ENCODE data around the gene ATP8B3.

ATP8B3 gene

GRCh38 chr19:1860821-1861598 lies 48.9 kb upstream of the ATP8B3 start:
- H3K9me3 ChIP-seq (ENCODE audit: insufficient read depth, low read length), result no peaks in the 10 kb centered on the region
- TF ChIP-seq EZH2phosphoT487 (conservative IDR thresholded peaks at IDR 0.05; ENCODE audit: low read length) (no peak), CTCF (IDR thresholded peaks at IDR 0.05; ENCODE audit: insufficient read depth, low read length, poor library complexity, severe bottlenecking) (no peak)
- H3K9me2 ChIP-seq (replicated peaks; ENCODE audit: insufficient read depth, low read length), result no peaks in the 10 kb centered on the region
- peak overlapping the region; percentile 95 for H3K4me3 ChIP-seq (ENCODE audit: insufficient read depth, low read length, poor library complexity, severe bottlenecking)
- no peak overlapping the region for H2AFZ ChIP-seq (ENCODE audit: low read depth, low read length, severe bottlenecking)
- H3K9ac ChIP-seq (ENCODE audit: low read length), result peak overlapping the region; percentile 75
- peak overlapping the region; percentile 66 for H3K4me2 ChIP-seq (ENCODE audit: low read depth, low read length, poor library complexity, severe bottlenecking)
- H3K79me2 ChIP-seq (ENCODE audit: insufficient read depth, low read length), result peaks cover 51% of the 10 kb centered on the region
- no peaks in the 10 kb centered on the region for H3K27me3 ChIP-seq (ENCODE audit: low read length)
- peaks cover 21% of the 10 kb centered on the region; the same call in 1 of the 2 replicates for H3F3A ChIP-seq (ENCODE audit: insufficient read depth)
- H3K27ac ChIP-seq (ENCODE audit: low read depth, low read length), result no peak overlapping the region
- no peaks in the 10 kb centered on the region for H3K36me3 ChIP-seq (ENCODE audit: low read length)
- H4K20me1 ChIP-seq (ENCODE audit: low read depth, low read length), result peaks cover 6% of the 10 kb centered on the region; the same call in 1 of the 2 replicates

GRCh38 chr19:1860042-1860775 lies 48.1 kb upstream of the ATP8B3 start:
- no peak overlapping the region for H3K27ac ChIP-seq (ENCODE audit: low read depth, low read length)
- H3K27me3 ChIP-seq (ENCODE audit: low read length), result no peaks in the 10 kb centered on the region
- peak overlapping the region; percentile 95 for H3K4me3 ChIP-seq (ENCODE audit: insufficient read depth, low read length, poor library complexity, severe bottlenecking)
- H3K4me2 ChIP-seq (ENCODE audit: low read depth, low read length, poor library complexity, severe bottlenecking), result peak overlapping the region; percentile 66
- H3K36me3 ChIP-seq (ENCODE audit: low read length), result no peaks in the 10 kb centered on the region
- H4K20me1 ChIP-seq (ENCODE audit: low read depth, low read length), result peaks cover 6% of the 10 kb centered on the region; the same call in 1 of the 2 replicates
- H3K79me2 ChIP-seq (ENCODE audit: insufficient read depth, low read length), result peaks cover 58% of the 10 kb centered on the region
- H3K9ac ChIP-seq (ENCODE audit: low read length), result peak overlapping the region; percentile 75
- H2AFZ ChIP-seq (ENCODE audit: low read depth, low read length, severe bottlenecking), result no peak overlapping the region
- H3F3A ChIP-seq (ENCODE audit: insufficient read depth), result peaks cover 17% of the 10 kb centered on the region; the same call in 1 of the 2 replicates
- H3K9me3 ChIP-seq (ENCODE audit: insufficient read depth, low read length), result no peaks in the 10 kb centered on the region
- TF ChIP-seq EZH2phosphoT487 (conservative IDR thresholded peaks at IDR 0.05; ENCODE audit: low read length) (no peak), CTCF (IDR thresholded peaks at IDR 0.05; ENCODE audit: insufficient read depth, low read length, poor library complexity, severe bottlenecking) (no peak)
- no peaks in the 10 kb centered on the region for H3K9me2 ChIP-seq (replicated peaks; ENCODE audit: insufficient read depth, low read length)

GRCh38 chr19:1859331-1859781 lies 47.3 kb upstream of the ATP8B3 start:
- Histone ChIP-seq H3K9me3 (ENCODE audit: insufficient read depth, low read length) (no peaks in the 10 kb centered on the region), H3K4me3 (ENCODE audit: insufficient read depth, low read length, poor library complexity, severe bottlenecking) (no peak overlapping the region), H3K9me2 (replicated peaks; ENCODE audit: insufficient read depth, low read length) (no peaks in the 10 kb centered on the region), H3K36me3 (ENCODE audit: low read length) (no peaks in the 10 kb centered on the region), H3K27me3 (ENCODE audit: low read length) (no peaks in the 10 kb centered on the region), H3K4me2 (ENCODE audit: low read depth, low read length, poor library complexity, severe bottlenecking) (no peak overlapping the region), H2AFZ (ENCODE audit: low read depth, low read length, severe bottlenecking) (no peak overlapping the region), H3F3A (ENCODE audit: insufficient read depth) (peaks cover 16% of the 10 kb centered on the region; the same call in 1 of the 2 replicates), H3K9ac (ENCODE audit: low read length) (no peak overlapping the region), H3K79me2 (ENCODE audit: insufficient read depth, low read length) (peaks cover 62% of the 10 kb centered on the region), H4K20me1 (ENCODE audit: low read depth, low read length) (peaks cover 6% of the 10 kb centered on the region; the same call in 1 of the 2 replicates), H3K27ac (ENCODE audit: low read depth, low read length) (no peak overlapping the region)
- no peak for TF ChIP-seq EZH2phosphoT487 (conservative IDR thresholded peaks at IDR 0.05; ENCODE audit: low read length)
- no peak for TF ChIP-seq CTCF (IDR thresholded peaks at IDR 0.05; ENCODE audit: insufficient read depth, low read length, poor library complexity, severe bottlenecking)

Measured in SU-DHL-6 (cell line).